GM21619 (cell line): ENCODE results near the gene CMSS1.
"Not testable (repeated sequence)": the region's sequence is repeated elsewhere in the genome, so short reads cannot be mapped to it uniquely, and the experiment has no call there.

Source experiments
- ATAC-seq: cut with Tn5 transposase; IDR thresholded peaks from one replicate; pipeline ENCODE4 v1.9.1; 2021; ENCODE audit not compliant: unreplicated experiment

The CMSS1 gene

DNA sequence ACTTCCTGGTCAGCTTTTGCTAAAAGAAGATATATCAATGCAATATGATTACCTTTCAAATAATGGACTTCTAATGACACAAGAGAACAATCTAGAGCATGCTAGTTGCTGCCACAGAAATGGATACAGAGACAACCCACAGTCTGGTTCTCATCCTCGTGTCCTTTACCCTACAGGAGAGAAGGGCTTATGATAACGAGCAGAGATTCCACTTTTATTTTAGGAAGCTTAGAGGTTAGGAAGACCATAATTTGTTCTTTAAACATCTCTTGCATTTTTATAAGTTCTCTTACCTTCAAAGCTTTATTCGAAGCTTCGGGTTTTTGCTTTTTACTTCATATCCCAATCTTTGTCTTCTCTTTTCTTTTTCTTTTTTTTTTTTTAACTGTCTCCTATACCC is 257.5 kb downstream of the CMSS1 start:
- no peak for ATAC-seq

DNA sequence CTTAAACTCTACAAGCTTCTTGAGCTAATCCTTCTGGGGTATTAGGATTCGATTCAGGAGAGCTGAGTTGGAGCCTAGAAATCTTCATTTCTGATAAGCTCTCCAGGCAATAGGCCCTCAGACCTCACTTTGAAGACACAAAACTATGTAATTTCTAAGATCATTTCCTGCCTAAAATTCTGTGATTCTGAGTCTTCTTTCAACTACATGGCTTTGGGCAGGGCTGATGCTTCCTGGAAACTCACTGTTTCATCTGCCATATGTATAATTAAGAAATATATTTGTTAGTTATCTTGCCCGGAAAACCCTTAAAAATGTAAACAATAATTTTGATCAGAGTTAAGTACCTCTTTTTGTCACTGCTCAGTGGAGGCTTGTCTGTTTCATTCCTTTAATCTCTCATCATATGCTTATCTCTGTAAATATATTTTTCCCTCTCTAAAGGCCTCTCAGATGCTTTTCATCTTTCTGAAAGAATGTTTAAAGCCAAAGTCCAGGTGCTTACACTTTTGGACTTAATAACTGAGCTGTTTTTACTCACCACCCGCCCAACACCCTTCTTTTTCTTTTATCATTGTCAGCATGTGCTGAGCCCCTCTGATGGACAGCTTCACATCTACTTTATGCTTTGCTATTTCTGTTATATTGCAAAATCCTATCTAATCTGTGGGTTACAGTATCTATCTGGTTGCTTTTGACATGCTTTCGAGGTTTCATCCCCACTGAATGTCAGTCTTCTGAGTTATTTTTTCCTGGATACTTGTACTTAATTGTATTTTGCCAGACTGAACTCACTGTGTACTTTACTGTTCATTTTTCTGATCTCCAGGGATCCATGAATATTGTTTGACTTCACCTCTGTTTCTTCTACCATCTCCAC is 258.4 kb downstream of the CMSS1 start:
- ATAC-seq, result no peak

DNA sequence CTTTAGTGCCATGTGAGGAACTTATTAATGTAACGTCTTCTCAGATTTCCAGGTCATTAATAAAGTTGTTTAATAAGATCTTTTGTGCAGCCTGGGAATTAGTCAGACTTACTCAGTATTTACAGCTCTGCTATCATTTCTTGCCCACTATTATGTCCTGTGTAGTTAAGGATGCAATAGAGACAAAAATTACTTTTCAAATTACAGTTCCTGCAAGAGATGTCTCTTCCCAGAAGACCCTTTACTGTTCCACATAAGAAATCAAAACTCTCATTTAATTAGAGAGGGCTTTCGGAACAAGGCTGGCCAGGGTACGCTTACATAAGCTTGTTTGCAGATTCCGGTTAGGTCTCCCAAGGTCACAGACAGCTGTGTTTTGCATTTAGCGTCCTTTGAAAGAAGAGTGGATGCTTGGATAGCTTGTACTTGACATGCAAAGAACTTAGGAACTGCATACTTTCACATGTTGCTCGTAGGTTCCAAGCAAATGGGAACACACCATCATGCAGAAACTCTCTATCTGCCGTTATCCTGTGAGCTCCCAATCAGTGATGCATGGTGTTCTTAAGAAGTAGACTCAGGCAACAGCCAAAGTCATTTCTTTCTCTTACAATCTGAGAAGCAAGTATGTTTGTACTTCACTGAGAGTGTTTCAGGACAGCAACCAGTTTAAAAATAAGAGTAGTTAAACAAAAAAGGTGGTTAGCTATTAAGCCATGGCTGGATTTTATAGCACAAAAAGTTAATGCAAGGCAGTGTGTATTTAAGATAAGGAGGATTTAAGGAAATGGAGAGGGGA is 259.3 kb downstream of the CMSS1 start:
- ATAC-seq, result no peak

- no peak for ATAC-seq
Observed at GRCh38 chr3:100079328-100079727, 261.7 kb downstream of the CMSS1 start.

DNA sequence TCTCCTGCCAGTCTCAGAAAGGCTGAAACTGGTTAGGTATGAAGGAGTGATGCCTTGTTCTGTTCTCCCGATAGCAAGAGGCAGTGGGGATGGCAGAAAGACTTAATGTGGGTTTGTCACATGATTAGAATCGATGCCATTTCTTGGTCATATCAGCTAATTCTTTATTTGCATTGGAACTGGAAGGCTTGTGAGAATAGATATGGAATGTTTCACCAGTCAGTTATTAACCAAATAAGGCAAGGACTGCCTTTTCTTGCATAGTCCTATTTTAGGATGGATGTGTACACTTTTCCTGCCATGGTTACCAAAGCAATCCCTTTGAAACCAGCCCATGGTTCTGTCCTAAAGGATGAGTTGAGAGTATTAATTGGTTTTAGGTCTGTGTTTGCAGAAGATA is 262.9 kb downstream of the CMSS1 start:
- no peak for ATAC-seq

- ATAC-seq, result no peak
Observed at GRCh38 chr3:100081311-100081710, 263.6 kb downstream of the CMSS1 start.

- no peak for ATAC-seq
Observed at GRCh38 chr3:100081986-100082692, 264.5 kb downstream of the CMSS1 start.

DNA sequence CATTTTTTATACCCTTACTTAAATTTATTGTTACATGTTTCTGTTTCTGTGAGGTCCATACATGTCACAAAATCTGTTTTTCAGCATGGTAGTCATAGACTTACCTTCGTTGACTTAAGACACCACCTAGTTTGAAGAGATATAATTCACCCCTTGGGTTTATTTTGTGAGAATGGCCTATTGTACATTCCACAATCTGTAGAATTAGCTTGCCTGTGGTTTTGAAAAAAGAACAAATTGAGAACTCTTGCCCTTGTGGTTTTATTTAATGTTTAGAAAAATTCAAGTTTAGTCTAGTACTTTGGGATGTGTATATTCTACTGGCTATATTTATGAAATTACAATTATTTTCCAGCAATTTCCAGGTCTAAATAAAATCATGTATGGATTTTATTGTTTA is 265.1 kb downstream of the CMSS1 start:
- no peak for ATAC-seq

DNA sequence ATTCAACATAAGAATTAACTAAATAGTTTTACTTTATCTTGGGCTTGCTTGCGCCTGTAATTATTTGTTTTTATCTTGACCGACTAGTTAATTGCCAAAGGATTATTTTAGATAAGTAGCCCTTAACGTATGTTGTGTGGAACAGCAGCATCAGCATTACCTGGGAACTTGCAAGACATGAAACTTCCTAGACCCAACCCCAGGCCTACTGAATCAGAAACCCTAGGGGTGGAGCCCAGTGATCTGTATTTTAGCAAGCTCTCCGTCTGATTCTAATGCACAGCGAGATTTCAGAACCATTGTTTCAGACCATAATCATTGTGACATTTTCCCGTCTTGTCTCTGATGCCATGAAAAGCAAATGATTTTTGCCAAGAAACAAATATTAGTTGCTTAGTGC is 265.5 kb downstream of the CMSS1 start:
- no peak for ATAC-seq

GRCh38 chr3:100084100-100084806 is 266.6 kb downstream of the CMSS1 start:
- ATAC-seq, result no peak

GRCh38 chr3:100086401-100086800 is 268.7 kb downstream of the CMSS1 start:
- ATAC-seq, result no peak

DNA sequence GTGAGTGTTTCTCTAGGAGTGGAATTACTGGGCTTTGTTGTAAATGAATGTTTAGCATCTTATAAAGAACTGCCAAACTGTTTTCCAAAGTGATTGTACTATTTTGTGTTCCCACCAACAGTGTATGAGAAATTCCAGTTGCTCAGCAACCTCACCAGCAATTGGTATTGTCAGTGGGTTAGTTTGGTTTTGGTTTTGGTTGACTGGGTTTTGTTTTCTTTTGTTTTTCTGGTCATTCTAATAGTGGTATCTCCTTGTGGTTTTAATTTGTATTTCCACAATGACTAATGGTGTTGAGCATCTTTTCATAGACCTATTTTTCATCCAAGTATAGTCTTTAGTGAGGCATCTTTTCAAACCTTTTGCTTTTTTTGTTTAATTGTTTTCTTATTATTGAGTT is 269.5 kb downstream of the CMSS1 start:
- peak; percentile 85 for ATAC-seq

- ATAC-seq, result no peak
Observed at GRCh38 chr3:100088735-100089368, 271.2 kb downstream of the CMSS1 start.

GRCh38 chr3:100089812-100090668 is 272.4 kb downstream of the CMSS1 start:
- peak; percentile 77 for ATAC-seq

DNA sequence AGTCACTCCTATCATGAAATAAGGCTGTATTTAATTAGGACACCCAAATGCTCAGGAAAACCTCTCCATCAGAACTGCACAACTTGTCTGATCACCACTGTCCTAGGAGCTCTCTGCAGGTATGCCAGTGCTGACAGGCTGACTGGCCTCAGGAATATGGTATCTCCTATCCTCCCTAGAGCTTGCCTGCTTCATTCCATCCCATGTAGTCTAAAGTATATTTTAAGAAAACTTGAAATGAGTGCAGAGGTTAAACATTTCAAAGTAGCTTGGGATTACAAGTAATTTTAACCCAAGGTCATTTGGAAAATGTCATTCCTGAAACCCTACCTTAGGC is 273.0 kb downstream of the CMSS1 start:
- peak; percentile 6 for ATAC-seq

DNA sequence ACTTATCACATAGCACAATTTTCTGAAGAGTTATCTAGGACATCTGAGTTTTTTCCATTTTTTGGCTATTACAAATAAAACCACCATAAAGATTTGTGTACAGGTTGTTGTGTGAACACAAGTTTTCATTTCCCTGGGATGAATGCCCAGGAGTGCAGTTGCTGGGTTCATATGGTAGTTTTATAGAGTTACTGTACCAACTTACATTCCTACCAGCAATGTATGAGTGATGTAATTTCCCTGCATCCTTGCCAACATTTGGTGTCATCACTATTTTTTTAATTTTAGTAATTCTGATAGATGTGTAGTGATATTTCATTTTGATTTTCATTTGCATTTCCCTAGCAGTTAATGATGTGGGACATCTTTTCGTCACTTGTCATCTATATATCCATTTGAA is 276.2 kb downstream of the CMSS1 start:
- no peak for ATAC-seq

DNA sequence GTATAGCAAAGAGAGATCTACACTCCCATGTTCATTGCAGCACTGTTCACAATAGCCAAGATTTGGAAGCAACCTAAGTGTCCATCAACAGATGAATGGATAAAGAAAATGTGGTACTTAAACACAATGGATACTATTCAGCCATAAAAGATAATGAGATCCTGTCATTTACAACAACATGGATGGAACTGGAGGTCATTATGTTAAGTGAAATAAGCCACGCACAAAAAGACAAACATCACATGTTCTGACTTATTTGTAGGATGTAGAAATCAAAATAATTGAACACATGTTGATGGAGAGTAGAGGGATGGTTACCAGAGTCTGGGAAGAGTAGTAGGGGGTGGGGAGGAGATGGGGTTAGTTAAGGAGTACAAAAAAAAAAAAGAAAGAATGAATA is 278.6 kb downstream of the CMSS1 start:
- not testable (repeated sequence) for ATAC-seq

GRCh38 chr3:100096866-100097265 is 279.2 kb downstream of the CMSS1 start:
- ATAC-seq, result no peak

- no peak for ATAC-seq
Observed at GRCh38 chr3:100097919-100098783, 280.5 kb downstream of the CMSS1 start.
